Colonic mucosa (tissue), 4 donors: ENCODE measurements around the gene ADAMTS14. TPM values are rescaled to one million over a fixed set of nuclear protein-coding genes. Genes with fewer than 3 reads are reported as not detected.

Experiments used
- DNase-seq: peaks from one replicate; pipeline ENCODE4 v3.0.0-alpha.2; 2020
- H3K27ac ChIP-seq: fragments of 200-600 bp; one replicate; pipeline ENCODE4 v1.8.0; 2021
- H3K27me3 ChIP-seq: fragments of 200-600 bp; one replicate; pipeline ENCODE4 v1.8.0; 2021
- H3K36me3 ChIP-seq: fragments of 200-600 bp; one replicate; pipeline ENCODE4 v1.8.0; 2021
- H3K4me1 ChIP-seq: fragments of 200-600 bp; one replicate; pipeline ENCODE4 v1.8.0; 2021; ENCODE audit warnings: mild to moderate bottlenecking
- H3K4me3 ChIP-seq: fragments of 200-600 bp; one replicate; pipeline ENCODE4 v1.8.0; 2021
- H3K9ac ChIP-seq, 2 donors: one replicate each; pipeline ENCODE4 v1.7.0; 2013; ENCODE audit warnings: control low read depth in 2 of 2, low read depth in 2 of 2, low read length in 2 of 2
- H3K9me3 ChIP-seq: fragments of 200-600 bp; one replicate; pipeline ENCODE4 v1.8.0; 2021
- intact Hi-C: fragments of 100-400 bp; cut with DNase I; formaldehyde crosslinking; loops from one replicate; pipeline ENCODE4 v1.14.1; 2022
- total RNA-seq, 2 donors: library from RNA; stranded (reverse); fragmentation: NEBNext Ultra II Directional in 1 of 2; extraction: Animal tissue kit (Norgen Biotek cat#: 25700) in 1 of 2; gene quantifications; one replicate each; pipeline ENCODE4 v1.2.1, GENCODE V29; 2021
- TF ChIP-seq, protein P1 (sequence below): fragments of 200-600 bp; IDR thresholded peaks from one replicate; pipeline ENCODE4 v1.8.0; 2022; ENCODE audit warnings: antibody characterized with exemption, mild to moderate bottlenecking
- donor health status: healthy.
- donor health status: DM: no; HTN: no; CAD: no.
- donor health status: DM: no; HTN: no; CAD: no.

ADAMTS14 gene
- total RNA-seq, 2 donors from 2014 or later, result 0.93 to 1.5 TPM

DNA sequence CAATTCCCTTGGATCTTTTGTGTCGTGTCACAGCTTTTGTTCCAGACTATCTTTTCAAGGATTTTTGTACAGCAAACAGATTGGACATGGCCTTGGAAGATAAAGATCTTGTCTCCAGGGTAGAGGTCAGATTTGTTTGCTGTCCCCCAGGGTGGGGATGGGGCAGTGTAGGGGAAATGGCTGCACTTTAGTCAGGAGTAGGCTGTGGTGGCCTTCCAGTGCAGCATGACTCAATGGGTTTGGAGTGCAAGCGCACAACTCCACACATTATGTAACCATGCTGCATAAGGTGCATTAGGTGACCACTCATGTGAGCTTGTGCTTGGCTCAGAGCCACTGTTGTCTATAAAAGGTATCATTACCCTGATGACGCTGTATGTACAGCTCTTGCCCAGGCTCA, 23.9 kb upstream of the ADAMTS14 start:
- intact Hi-C loops, result no loop called here

DNA sequence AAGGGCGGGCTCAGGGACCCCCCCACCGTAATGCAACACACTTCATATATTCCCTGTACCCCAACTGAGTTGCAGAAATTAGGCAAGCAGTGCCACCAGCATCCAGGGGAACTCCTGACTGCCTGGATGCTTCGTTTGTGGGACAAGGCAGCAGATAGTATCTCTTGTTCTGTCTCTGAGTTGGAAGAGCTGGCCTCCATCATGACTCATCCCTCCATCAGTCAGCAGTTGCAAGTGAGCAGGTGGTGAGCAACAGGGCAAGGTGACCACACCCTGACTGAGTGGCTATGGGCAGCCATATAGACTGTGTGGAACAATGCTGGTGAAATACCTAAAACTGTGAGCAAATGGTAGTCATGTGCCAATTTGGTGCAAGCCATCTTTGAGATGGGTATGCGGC, 22.8 kb upstream of the ADAMTS14 start:
- Histone ChIP-seq H3K27ac (no peak overlapping the region), H3K4me3 (no peak overlapping the region), H3K9me3 (no peaks in the 10 kb centered on the region), H3K36me3 (no peaks in the 10 kb centered on the region), H3K27me3 (no peaks in the 10 kb centered on the region), H3K9ac (no peak overlapping the region), H3K4me1 (no peaks in the 10 kb centered on the region)
- TF ChIP-seq, protein P1, sequence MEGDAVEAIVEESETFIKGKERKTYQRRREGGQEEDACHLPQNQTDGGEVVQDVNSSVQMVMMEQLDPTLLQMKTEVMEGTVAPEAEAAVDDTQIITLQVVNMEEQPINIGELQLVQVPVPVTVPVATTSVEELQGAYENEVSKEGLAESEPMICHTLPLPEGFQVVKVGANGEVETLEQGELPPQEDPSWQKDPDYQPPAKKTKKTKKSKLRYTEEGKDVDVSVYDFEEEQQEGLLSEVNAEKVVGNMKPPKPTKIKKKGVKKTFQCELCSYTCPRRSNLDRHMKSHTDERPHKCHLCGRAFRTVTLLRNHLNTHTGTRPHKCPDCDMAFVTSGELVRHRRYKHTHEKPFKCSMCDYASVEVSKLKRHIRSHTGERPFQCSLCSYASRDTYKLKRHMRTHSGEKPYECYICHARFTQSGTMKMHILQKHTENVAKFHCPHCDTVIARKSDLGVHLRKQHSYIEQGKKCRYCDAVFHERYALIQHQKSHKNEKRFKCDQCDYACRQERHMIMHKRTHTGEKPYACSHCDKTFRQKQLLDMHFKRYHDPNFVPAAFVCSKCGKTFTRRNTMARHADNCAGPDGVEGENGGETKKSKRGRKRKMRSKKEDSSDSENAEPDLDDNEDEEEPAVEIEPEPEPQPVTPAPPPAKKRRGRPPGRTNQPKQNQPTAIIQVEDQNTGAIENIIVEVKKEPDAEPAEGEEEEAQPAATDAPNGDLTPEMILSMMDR, result no peak
- no peak for DNase-seq
- intact Hi-C loops, result no loop called here

More for the DNA sequence above, 23.9 kb upstream of the ADAMTS14 start:
- Histone ChIP-seq H3K4me3 (no peak overlapping the region), H3K4me1 (no peaks in the 10 kb centered on the region), H3K36me3 (no peaks in the 10 kb centered on the region), H3K9ac (no peak overlapping the region), H3K27ac (no peak overlapping the region), H3K27me3 (no peaks in the 10 kb centered on the region), H3K9me3 (no peaks in the 10 kb centered on the region)
- TF ChIP-seq, protein P1, result no peak
- DNase-seq, result no peak

DNA sequence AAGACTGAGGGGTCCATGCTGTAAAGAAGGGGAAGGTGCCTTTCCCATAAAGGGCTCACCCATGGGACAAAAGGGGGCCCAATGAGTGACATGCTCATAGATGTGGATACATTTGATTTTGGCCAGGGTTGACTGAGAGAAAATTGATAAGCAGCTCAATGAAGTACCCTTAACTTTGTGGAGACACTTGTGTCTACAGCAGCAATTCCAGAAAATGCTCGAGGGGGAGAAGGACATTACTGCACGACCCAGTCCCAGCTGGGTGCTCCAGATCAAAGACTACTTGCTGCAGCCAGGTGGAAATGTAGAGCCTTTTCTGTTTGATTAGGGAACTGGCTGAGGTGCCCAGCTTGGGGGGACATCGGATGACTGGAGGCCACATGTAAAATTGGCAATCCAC, 22.2 kb upstream of the ADAMTS14 start:
- TF ChIP-seq, protein P1, result no peak
- DNase-seq, result no peak
- intact Hi-C loops, result no loop called here
- Histone ChIP-seq H3K36me3 (no peaks in the 10 kb centered on the region), H3K4me1 (no peaks in the 10 kb centered on the region), H3K27ac (no peak overlapping the region), H3K9me3 (no peaks in the 10 kb centered on the region), H3K27me3 (no peaks in the 10 kb centered on the region), H3K9ac (no peak overlapping the region), H3K4me3 (no peak overlapping the region)

DNA sequence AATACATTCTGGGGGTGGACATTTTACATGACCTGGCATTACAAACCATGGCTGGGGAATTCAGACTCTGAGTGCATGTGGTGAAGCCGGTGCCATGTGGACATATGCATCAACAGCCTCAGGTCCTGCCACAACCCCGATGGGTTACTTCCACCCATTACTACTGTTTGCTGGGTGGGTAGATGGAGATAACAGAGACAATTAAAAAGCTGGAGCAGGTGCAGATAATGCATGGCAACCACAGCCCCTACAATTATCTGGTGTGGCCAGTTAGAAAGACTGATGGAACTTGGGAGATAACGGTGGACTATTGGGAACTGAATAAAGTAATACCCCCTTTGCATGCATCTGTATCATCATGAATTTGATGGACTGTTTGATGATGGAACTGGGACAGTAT, 21.6 kb upstream of the ADAMTS14 start:
- H3K27me3 ChIP-seq, result no peaks in the 10 kb centered on the region
- no peaks in the 10 kb centered on the region for H3K36me3 ChIP-seq
- no peaks in the 10 kb centered on the region for H3K4me1 ChIP-seq
- H3K9me3 ChIP-seq, result no peaks in the 10 kb centered on the region
- no peak for DNase-seq
- no peak overlapping the region for H3K9ac ChIP-seq
- H3K4me3 ChIP-seq, result no peak overlapping the region
- no peak overlapping the region for H3K27ac ChIP-seq
- intact Hi-C loops, result no loop called here
- TF ChIP-seq, protein P1, result no peak

DNA sequence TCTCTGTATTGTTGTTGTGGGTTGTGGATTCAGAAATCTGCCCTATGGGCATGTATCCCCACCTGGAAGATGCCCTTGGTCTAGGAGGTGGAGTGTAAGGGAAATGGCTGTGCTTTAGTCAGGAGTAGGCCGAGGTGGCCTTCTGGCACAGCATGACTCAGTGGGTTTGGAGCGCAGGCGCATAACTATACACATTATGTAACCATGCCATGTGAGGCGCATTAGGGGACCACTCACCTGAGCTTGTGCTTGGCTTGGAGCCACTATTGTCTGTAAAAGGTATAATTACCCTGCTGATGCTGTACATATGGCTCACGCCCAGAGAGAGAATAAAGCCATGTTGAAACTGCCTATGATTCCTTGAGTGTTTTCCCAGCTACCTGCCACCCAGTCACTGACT, 20.6 kb upstream of the ADAMTS14 start:
- no peak overlapping the region for H3K27ac ChIP-seq
- no peaks in the 10 kb centered on the region for H3K4me1 ChIP-seq
- no peak overlapping the region for H3K4me3 ChIP-seq
- no peaks in the 10 kb centered on the region for H3K36me3 ChIP-seq
- H3K9ac ChIP-seq, result no peak overlapping the region
- TF ChIP-seq, protein P1, result no peak
- intact Hi-C loops, result no loop called here
- no peaks in the 10 kb centered on the region for H3K27me3 ChIP-seq
- no peak for DNase-seq
- no peaks in the 10 kb centered on the region for H3K9me3 ChIP-seq
